Keratinocyte (primary cell): Measurements from ENCODE around the gene PMEPA1. TPM values are rescaled to one million over a fixed set of nuclear protein-coding genes. Genes with fewer than 3 reads are reported as not detected.
A peak's percentile ranks its signal among the peaks of the same experiment; 100 is the strongest.

ENCODE experiments used
- DNase-seq: peaks from one replicate; pipeline ENCODE4 v3.0.0-alpha.2; 2011; ENCODE audit warnings: low read depth, missing footprints, low spot score
- FAIRE-seq: peaks from 2 replicates; lab custom pipeline; 2011; peaks lifted over from hg19 to GRCh38; lab: Jason Lieb, UNC
- H2AFZ ChIP-seq: 2 replicates; pipeline ENCODE4 v1.6.0; 2012; ENCODE audit warnings: low read length, control low read depth, inconsistent platforms; ENCODE audit not compliant: control insufficient read depth
- H3K27ac ChIP-seq: 2 replicates; pipeline ENCODE4 v1.5.1; 2011; ENCODE audit warnings: low read length; ENCODE audit not compliant: control insufficient read depth, insufficient read depth
- H3K27me3 ChIP-seq: 3 replicates; pipeline ENCODE4 v1.6.0; 2011; ENCODE audit warnings: low read length; ENCODE audit not compliant: control insufficient read depth, insufficient read depth; ENCODE audit errors: extremely low read depth
- H3K36me3 ChIP-seq, 2 experiments: 2 replicates in 1 of 2; 3 replicates in 1 of 2; pipeline ENCODE4 v1.5.1; 2011; ENCODE audit warnings: low read length in 2 of 2, mild to moderate bottlenecking in 1 of 2; ENCODE audit not compliant: control insufficient read depth in 2 of 2, insufficient read depth in 2 of 2; ENCODE audit errors: extremely low read depth in 1 of 2
- H3K4me1 ChIP-seq: 3 replicates; pipeline ENCODE4 v1.5.1; 2011; ENCODE audit warnings: low read length; ENCODE audit not compliant: control insufficient read depth, insufficient read depth; ENCODE audit errors: extremely low read depth
- H3K4me2 ChIP-seq: 3 replicates; pipeline ENCODE4 v1.6.0; 2011; ENCODE audit warnings: low read depth, low read length; ENCODE audit not compliant: control insufficient read depth, insufficient read depth; ENCODE audit errors: extremely low read depth
- H3K4me3 ChIP-seq, 3 experiments: fragments of 200-600 bp in 1 of 3; sonication (generic) in 1 of 3; 2 replicates in 2 of 3; 3 replicates in 1 of 3; pipeline ENCODE4 v1.5.1; 2011 to 2016; ENCODE audit warnings: low read length in 3 of 3, mild to moderate bottlenecking in 3 of 3, control low read depth in 2 of 3, inconsistent platforms in 1 of 3, low read depth in 1 of 3, mixed read lengths in 1 of 3, mixed run types in 1 of 3, moderate library complexity in 1 of 3; ENCODE audit not compliant: control insufficient read depth in 2 of 3, insufficient read depth in 2 of 3; ENCODE audit errors: extremely low read depth in 1 of 3
- H3K79me2 ChIP-seq: 2 replicates; pipeline ENCODE4 v1.6.0; 2012; ENCODE audit warnings: low read length; ENCODE audit not compliant: control insufficient read depth, insufficient read depth
- H3K9ac ChIP-seq: 3 replicates; pipeline ENCODE4 v1.6.0; 2011; ENCODE audit warnings: low read length; ENCODE audit not compliant: control insufficient read depth, insufficient read depth; ENCODE audit errors: extremely low read depth
- H3K9me1 ChIP-seq: 3 replicates; pipeline ENCODE4 v1.6.0; 2011; ENCODE audit warnings: low read length; ENCODE audit not compliant: control insufficient read depth, insufficient read depth; ENCODE audit errors: extremely low read depth
- H3K9me3 ChIP-seq: 2 replicates; pipeline ENCODE4 v1.5.1; 2012; ENCODE audit warnings: low read depth, low read length; ENCODE audit not compliant: control insufficient read depth
- H4K20me1 ChIP-seq: 3 replicates; pipeline ENCODE4 v1.6.0; 2011; ENCODE audit warnings: low read length; ENCODE audit not compliant: control insufficient read depth, insufficient read depth; ENCODE audit errors: extremely low read depth
- EZH2 ChIP-seq: IDR thresholded peaks from one replicate; pipeline ENCODE4 v1.6.1; 2012; ENCODE audit warnings: inconsistent platforms, mild to moderate bottlenecking, low read length, moderate library complexity
- dilution Hi-C: fragments of 300-500 bp; cut with MboI; formaldehyde crosslinking; loops from one replicate; pipeline ENCODE4 v1.7.0; 2020; ENCODE audit warnings: low sequenced_read_pairs; ENCODE audit not compliant: extremely low pct_ligation_motif_present
- polyA plus RNA-seq, 5 experiments: library from polyadenylated mRNA; depleted of rRNA in 3 of 5; stranded (reverse) in 3 of 5; stranded (forward) in 1 of 5; unstranded in 1 of 5; fragments of >200 nt; gene quantifications; 1 replicate in 1 of 5; 2 replicates in 3 of 5; 3 replicates in 1 of 5; pipeline versions ENCODE4 v1.2.1 to v1.2.3, GENCODE V29; 2011 to 2012; ENCODE audit warnings: missing spikeins in 2 of 5, low read depth in 1 of 5, low replicate concordance in 1 of 5
- TF ChIP-seq, protein P1 (sequence below), 3 experiments: IDR thresholded peaks in 1 of 3; conservative IDR thresholded peaks in 1 of 3; optimal IDR thresholded peaks in 1 of 3; 2 replicates in 2 of 3; 3 replicates in 1 of 3; pipeline versions ENCODE3 to v1.5.1; 2011; ENCODE audit warnings: low read length in 3 of 3, mild to moderate bottlenecking in 3 of 3, moderate library complexity in 2 of 3, control low read depth in 1 of 3, inconsistent platforms in 1 of 3; ENCODE audit not compliant: insufficient read depth in 2 of 3; ENCODE audit errors: extremely low read depth in 1 of 3

PMEPA1 gene
- polyA plus RNA-seq, 1 donor (not counting 4 experiments of a cell fraction or from before 2014, with no cell fraction given): 29.0 TPM

GRCh38 chr20:57736738-57737347 lies 27.0 kb upstream of the PMEPA1 start:
- no peak for TF ChIP-seq EZH2
- TF ChIP-seq, protein P1, sequence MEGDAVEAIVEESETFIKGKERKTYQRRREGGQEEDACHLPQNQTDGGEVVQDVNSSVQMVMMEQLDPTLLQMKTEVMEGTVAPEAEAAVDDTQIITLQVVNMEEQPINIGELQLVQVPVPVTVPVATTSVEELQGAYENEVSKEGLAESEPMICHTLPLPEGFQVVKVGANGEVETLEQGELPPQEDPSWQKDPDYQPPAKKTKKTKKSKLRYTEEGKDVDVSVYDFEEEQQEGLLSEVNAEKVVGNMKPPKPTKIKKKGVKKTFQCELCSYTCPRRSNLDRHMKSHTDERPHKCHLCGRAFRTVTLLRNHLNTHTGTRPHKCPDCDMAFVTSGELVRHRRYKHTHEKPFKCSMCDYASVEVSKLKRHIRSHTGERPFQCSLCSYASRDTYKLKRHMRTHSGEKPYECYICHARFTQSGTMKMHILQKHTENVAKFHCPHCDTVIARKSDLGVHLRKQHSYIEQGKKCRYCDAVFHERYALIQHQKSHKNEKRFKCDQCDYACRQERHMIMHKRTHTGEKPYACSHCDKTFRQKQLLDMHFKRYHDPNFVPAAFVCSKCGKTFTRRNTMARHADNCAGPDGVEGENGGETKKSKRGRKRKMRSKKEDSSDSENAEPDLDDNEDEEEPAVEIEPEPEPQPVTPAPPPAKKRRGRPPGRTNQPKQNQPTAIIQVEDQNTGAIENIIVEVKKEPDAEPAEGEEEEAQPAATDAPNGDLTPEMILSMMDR (optimal IDR thresholded peaks at IDR 0.05 in 1 of 3, IDR thresholded peaks at IDR 0.05 in 1 of 3, conservative IDR thresholded peaks at IDR 0.05 in 1 of 3; ENCODE audit: extremely low read depth in 1 of 3, insufficient read depth in 2 of 3, low read length in 3 of 3): no peak
- dilution Hi-C loops: no loop called here
- no peak for FAIRE-seq

GRCh38 chr20:57735831-57736737 lies 26.3 kb upstream of the PMEPA1 start:
- FAIRE-seq (peak; percentile 34), DNase-seq (no peak)
- Histone ChIP-seq H3K9ac (no peak overlapping the region), H4K20me1 (no peaks in the 10 kb centered on the region), H3K9me3 (no peaks in the 10 kb centered on the region), H3K9me1 (no peaks in the 10 kb centered on the region), H3K79me2 (no peaks in the 10 kb centered on the region), H3K4me1 (no peaks in the 10 kb centered on the region), H3K4me3 (no peak overlapping the region), H3K27me3 (peaks cover 20% of the 10 kb centered on the region), H2AFZ (no peak overlapping the region), H3K27ac (no peak overlapping the region), H3K36me3 (no peaks in the 10 kb centered on the region), H3K4me2 (no peak overlapping the region)
- TF ChIP-seq, protein P1 (optimal IDR thresholded peaks at IDR 0.05 in 1 of 3, IDR thresholded peaks at IDR 0.05 in 1 of 3, conservative IDR thresholded peaks at IDR 0.05 in 1 of 3; ENCODE audit: extremely low read depth in 1 of 3, insufficient read depth in 2 of 3, low read length in 3 of 3): no peak
- TF ChIP-seq EZH2: no peak
- dilution Hi-C loops: no loop called here

More at GRCh38 chr20:57736738-57737347, 27.0 kb upstream of the PMEPA1 start:
- Histone ChIP-seq H3K4me3 (no peak overlapping the region), H3K9me3 (no peaks in the 10 kb centered on the region), H2AFZ (no peak overlapping the region), H3K9me1 (no peaks in the 10 kb centered on the region), H3K4me1 (no peaks in the 10 kb centered on the region), H3K27me3 (peaks cover 22% of the 10 kb centered on the region), H3K79me2 (no peaks in the 10 kb centered on the region), H3K9ac (no peak overlapping the region), H4K20me1 (no peaks in the 10 kb centered on the region), H3K36me3 (no peaks in the 10 kb centered on the region), H3K4me2 (no peak overlapping the region), H3K27ac (no peak overlapping the region)
- DNase-seq: no peak
